HG02763 (cell line): Measurements from ENCODE around the gene ADD3.

Experiments used
- ATAC-seq: cut with Tn5 transposase; IDR thresholded peaks from one replicate; pipeline ENCODE4 v1.9.1; 2021; ENCODE audit warnings: mild to moderate bottlenecking, moderate library complexity; ENCODE audit not compliant: unreplicated experiment

ADD3 gene

DNA sequence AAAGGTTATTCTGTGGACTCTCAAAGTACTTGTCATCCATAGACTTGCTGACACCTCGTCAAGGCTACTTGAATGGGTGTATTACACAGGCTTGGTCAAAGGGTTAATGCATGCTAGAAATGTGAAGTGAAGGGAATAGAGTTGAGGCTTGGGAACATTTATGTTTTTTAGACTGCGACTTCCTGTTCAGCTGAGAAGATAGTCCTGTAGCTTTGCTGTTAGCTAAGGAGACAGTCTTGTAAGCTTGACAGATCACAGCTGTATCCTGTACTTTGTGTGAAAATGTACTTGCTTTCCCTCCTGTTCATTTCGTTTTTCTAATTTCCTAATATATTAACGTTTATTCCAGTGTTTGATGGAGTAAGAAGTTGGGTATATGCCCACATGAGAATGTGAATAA lies 52.1 kb downstream of the ADD3 start:
- ATAC-seq: no peak

- ATAC-seq: no peak
Measured at GRCh38 chr10:110061687-110062086, 53.9 kb downstream of the ADD3 start.

DNA sequence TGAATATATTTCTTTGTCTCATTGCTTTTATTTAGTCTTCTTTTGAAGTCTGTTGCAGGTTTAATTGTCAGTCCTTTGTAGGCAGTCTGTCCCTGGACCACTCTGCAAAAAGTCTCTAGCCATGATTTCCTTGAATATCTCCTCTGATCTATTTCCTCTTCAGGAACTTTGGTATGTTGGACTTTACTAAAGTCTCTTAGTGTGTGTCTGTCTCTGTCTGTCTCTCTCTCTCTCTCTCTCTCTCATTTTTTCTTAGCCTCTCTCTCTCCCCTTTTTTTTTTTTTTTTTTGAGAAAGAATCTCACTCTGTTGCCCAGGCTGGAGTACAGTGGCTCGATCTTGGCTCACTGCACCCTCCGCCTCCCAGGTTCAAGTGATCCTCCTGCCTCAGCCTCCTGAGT lies 57.5 kb downstream of the ADD3 start:
- ATAC-seq: no peak

DNA sequence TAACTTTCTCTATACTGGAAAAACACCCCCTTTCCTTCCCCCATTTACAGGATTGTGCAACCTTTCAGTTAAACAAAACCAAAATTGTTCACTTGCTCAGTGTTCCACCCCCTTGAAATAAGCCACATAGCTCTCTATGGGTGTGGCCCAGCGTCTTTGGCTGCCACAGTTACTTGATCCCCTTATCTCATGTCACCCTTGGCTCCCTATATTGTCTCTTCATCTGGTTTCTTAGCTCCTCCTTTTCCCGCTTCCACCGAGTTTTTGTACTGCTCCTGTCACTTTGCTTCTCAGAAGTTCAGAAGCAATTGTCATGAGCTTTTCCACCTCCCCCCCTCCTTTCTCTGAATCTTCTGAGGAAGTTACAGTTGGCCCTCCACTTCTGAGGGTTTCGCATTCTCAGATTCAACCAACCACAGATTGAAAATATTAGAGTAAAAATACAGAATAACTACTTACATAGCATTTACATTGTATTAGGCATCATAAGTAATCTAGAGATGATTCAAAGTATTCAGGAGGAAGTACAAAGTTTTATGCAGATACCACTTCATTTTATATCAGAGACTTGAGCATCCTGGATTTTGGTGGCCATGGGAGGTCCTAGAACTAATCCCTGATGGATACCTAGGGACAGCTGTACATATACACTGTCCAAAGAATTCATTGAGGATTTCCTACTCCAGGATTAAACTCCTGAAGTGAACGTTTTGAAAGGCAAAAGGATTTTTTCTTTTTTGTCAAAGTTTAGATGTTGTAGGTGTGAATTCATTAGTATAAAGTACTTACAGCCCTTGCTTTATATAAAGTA lies 60.4 kb downstream of the ADD3 start:
- peak; percentile 38 for ATAC-seq

- ATAC-seq: no peak
Measured at GRCh38 chr10:110068780-110069179, 61.0 kb downstream of the ADD3 start.

DNA sequence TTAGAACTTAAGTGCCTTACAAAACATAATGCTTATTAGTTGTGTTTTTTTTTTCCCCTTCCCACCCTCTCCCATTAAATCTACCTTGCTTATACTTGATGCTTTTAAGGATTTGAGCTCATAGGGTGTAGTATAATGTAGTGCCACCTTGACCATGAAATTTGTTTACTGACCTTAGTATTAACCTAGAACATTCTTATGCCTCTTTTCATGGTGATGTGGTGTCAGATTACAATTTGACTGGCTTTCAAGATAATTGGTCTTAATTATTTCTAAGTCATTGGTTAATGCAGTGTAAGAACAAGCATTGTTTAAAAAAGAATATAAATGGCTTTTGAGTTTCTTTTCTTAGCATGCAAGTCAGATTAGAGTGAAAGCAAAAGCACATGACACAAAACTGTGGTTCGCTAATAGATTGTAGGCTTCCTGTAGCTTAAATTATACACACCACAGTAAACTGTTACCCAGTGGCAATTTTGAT lies 61.8 kb downstream of the ADD3 start:
- peak; percentile 68 for ATAC-seq

DNA sequence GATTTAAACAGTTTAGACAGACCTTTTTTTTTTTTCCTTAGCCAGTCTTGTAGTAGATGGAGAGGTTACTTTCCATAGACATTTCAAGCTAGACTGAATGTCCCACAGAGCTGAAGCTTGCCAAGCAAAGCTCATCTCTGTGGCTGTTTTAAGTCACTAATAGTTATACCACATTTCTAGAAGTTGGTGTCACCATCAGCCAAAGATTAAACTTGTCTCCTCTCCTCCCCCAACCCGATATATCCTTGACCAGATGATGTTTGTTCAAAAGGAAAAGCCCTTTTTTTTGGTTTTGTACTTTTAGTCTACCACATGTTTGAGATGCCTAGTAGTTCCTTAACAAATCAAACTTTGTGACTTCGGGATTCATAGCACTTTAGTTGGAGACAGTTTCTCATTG lies 66.1 kb downstream of the ADD3 start:
- ATAC-seq: no peak

GRCh38 chr10:110074298-110074697 lies 66.5 kb downstream of the ADD3 start:
- ATAC-seq: no peak

DNA sequence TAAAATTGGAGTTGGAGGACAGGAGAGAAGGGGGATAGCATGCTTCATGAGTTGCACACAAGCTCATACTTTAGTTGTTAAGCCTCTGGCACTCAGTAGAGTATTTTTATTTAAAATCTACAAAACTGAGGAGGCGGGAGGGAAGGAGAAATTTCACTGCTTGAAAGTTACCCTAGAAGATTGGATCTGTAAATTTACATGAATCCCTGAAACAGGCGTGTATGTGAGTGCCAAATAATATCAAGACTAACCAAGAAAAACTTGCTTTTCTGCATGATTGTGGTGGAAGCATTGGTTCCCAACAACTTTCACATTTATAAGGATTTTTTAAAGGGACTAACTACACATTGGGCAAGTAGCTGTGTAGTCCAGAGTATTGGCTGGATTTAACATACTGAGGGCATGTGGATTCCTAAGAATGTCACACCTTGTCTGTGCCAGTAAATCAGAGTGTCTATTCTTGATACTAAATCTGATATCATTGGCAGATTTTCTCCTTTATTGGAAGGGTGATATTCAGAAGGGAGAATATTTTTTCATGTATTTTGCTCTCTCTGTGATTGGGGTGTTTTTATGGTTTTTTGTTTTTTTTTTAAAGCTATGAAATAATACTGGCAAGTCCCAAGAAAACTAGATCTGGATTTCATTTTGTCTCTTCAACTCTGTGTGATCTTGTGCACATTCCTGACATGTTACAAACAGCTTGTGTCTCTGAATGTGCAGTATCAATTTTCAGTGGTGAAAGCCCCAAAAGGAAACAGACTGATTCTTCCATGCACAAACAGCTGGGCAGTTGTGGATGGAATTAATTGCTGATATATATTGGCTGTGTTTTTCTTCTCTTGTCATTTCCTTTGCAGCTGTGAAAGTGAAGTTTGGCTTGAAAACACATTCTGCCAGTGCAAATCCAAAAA lies 67.2 kb downstream of the ADD3 start:
- no peak for ATAC-seq

GRCh38 chr10:110075686-110076085 lies 67.9 kb downstream of the ADD3 start:
- no peak for ATAC-seq

- ATAC-seq: peak; percentile 71
Measured at GRCh38 chr10:110076559-110077318, 69.0 kb downstream of the ADD3 start.

DNA sequence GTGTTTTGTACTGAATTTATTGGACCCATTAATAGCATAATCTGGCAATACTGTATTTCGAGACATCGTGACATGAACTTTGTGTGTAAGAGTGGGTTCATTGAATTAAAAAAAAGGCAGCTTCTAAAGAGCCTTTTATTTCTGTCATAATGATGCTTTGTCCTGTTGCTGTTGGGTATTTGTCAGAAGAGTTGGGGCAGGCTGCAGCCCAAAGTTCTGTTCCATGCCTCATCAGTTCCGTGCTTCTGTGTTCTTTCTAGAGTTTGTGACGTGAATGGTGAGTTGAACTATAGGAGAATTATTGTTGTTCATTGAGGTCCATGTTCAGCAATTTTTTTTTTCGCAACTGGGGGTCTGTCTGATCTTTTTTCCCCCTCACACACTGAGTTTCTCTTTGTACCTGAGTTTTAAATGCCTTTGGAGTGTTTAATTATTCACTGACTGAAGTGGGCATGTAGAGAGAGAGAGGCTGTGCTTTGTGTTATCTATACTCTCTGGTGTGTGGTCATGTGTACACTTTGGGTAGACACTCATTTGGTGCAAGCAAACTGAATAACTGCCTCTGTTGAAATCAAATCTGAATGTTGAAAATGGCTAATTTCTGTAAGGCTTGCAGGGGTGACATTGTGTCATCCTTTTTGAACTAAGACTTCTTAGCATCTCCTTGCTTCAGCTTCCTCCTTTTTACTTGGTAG lies 69.8 kb downstream of the ADD3 start:
- no peak for ATAC-seq

GRCh38 chr10:110078317-110078716 lies 70.5 kb downstream of the ADD3 start:
- no peak for ATAC-seq

GRCh38 chr10:110081911-110082310 lies 74.1 kb downstream of the ADD3 start:
- no peak for ATAC-seq

- no peak for ATAC-seq
Measured at GRCh38 chr10:110083884-110084283, 76.1 kb downstream of the ADD3 start.

DNA sequence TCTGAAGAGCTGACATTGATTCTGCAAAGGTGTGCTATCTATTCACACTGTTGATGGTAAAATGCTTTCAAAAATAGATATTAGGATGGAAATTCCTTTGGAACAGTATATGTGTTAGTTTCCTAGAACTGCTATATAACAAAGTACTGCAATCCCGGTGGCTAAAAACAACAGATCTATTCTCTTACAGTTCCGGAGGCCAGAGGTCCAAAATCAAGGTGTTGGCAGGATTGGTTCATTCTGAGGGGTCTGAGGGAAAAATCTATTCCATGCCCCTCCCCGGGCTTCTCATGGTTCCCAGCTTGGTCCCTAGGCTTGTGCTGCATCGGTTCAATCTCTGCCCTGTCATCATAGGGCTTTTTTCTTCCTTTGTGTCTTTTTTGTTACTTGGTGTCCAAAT lies 79.9 kb downstream of the ADD3 start:
- no peak for ATAC-seq

DNA sequence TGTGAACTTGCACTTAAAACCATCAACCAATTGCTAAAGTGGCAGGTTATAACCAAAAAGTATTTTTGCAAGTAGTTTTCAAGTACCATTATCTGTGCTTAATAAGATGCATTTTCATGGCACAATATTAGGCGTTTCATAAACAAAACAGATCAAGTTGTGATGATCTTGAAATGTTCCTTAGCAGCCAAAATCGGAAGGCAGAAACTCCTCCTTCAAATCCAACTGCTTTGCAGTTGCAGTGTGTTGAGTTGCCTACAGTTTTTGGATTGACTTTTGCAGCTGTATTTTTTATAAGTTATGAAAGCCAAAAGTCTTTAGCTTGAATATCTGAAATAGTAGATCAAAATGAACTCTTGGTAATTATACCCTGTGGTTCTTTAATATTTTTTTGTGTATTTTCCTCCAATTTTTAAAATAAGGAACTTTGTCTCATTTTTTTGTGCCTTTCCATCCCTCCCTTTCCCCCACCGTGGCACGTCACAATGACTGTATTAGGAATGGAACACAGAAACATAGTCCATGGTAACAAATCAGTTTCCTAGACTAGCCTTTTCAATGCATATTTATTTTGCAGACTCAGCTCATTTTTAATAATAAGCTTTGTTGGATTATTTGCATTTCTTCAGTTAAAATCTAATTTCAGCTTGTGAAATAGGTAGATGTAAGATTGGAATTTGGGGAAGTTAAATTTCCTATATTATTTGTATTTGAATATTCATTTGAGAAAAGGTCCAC lies 80.8 kb downstream of the ADD3 start:
- ATAC-seq: no peak

DNA sequence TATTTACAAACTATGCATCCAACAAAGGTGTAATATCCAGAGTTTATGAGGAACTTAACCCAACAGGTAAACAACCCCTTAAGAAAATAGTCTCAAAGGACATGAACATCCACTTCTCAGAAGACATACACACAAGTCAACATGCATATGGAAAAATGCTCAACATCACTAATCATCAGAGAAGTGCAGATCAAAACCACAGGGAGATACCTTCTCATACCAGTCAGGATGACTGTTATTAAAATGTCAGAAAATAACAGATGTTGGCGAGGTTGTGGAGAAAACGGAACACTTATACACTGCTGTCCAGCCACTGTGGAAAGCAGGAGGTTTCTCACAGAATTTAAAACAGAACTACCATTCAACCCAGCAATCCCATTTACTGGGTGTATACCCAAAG lies 84.0 kb downstream of the ADD3 start:
- no peak for ATAC-seq

- no peak for ATAC-seq
Measured at GRCh38 chr10:110093722-110094121, 85.9 kb downstream of the ADD3 start.

DNA sequence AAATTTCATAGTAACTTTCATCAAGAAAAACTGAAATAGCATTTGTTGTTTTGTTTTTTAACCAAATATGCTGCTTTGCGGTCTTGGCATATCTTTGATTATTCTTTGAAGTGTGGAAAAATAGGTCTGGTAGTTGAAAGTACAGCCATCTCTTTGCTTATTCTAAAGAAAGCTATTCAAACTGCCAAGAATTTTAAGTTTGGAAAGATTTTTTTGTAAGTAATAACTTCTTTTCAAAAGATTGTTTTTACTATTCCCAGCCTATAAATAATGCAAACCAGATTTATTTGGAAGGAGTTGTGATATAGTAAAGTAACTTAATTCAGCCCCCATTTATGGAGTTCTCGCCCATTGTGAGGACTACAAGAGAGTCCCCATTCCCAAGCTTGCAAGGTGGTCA lies 87.0 kb downstream of the ADD3 start:
- ATAC-seq: no peak
